ENCODE measurements around the gene THSD7B. TPM values are rescaled to one million over a fixed set of nuclear protein-coding genes. Genes with fewer than 3 reads are reported as not detected.
"Not testable (repeated sequence)": the region's sequence is repeated elsewhere in the genome, so short reads cannot be mapped to it uniquely, and the experiment has no call there.

THSD7B gene
- total RNA-seq, 2 donors from 2014 or later, result 0.14 TPM; not detected in 1

- ATAC-seq (no peak), DNase-seq (no peak)
- intact Hi-C loops (cut with DNase I, micrococcal nuclease), result no loop called here
Observed at GRCh38 chr2:137002896-137003295, 237.6 kb downstream of the THSD7B start.

DNA sequence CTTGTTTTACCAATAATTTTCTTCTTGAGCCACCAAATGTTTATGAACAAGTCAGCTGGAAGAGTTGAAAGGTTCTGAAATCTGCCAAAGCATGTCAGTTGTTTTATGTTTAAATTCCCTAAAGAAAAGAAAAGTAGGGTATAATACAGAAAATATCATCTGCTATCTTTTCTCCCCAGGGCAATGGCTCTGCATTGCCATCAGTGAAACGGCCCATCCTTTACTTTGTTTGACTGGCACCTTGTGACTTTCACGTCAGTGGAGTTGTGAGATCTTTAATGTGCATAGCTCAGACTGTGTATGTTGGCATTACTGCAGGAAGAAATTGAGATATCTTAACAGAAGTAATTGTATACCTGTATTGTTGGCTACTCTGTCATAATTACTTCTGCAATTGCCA lies 239.9 kb downstream of the THSD7B start:
- ATAC-seq (no peak), DNase-seq (no peak)
- intact Hi-C loops (cut with DNase I, micrococcal nuclease), result no loop called here

GRCh38 chr2:137007938-137008337 lies 242.6 kb downstream of the THSD7B start:
- intact Hi-C loops (cut with DNase I, micrococcal nuclease), result no loop called here
- DNase-seq (no peak), ATAC-seq (no peak)

DNA sequence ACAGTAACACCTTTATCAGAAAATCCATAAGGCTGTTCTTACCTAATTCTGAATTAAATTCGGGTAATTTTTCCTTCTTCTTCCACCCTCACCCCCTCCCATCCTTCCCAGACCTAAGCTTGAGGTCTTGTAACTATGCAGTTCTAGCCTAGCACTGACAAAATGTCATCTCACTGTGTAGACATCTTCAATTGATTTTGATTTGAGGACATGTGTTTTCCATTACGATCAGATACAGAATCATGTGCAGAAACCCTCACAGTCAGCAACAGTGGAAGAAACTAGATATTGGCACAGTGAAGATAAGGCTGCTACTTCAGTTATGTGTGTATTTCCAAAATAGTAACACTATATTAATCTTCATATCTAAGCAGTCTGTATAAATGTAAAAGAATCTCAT lies 244.6 kb downstream of the THSD7B start:
- intact Hi-C loops (cut with DNase I, micrococcal nuclease), result no loop called here
- DNase-seq, result no peak

DNA sequence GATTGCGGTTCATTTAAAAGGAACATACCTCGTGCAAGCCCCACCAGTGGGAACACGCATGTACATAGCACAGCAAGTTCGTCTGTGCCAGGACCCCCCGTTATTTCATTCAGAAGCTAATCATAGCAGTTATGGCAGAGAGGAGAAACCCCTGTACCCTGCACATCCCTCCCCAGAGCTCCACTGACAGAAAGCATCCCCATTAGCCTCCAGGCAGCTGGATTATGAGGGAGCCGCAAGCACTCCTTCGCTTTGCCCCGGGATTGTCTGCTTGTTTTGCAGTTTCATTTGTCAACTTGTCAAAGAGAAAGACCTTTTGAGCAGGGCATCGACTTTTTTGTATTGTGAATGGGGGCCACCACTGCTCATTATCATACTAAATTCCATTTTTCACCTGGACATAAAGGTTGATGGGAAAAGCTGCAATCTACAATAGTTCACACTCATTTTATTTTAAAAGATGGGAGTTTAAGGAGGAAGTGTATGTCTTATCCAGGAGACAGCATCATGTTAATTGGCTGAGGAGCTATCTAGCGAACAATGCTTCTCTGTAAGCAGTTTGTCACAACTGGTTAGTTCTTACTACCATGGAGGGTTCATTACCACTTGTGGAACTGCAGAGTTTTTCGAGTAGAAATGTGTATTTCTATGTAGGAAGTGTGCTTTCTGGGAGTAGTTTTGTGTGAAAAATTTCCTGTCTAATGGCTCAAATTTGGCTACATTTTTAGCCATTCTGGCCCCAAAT lies 255.3 kb downstream of the THSD7B start:
- ATAC-seq (no peak), DNase-seq (no peak)
- intact Hi-C loops (cut with DNase I, micrococcal nuclease), result no loop called here

More for the DNA sequence above, 244.6 kb downstream of the THSD7B start:
- ATAC-seq, result no peak

- intact Hi-C loops (cut with DNase I, micrococcal nuclease), result no loop called here
- DNase-seq (no peak), ATAC-seq (no peak)
Observed at GRCh38 chr2:137021763-137022162, 256.4 kb downstream of the THSD7B start.

DNA sequence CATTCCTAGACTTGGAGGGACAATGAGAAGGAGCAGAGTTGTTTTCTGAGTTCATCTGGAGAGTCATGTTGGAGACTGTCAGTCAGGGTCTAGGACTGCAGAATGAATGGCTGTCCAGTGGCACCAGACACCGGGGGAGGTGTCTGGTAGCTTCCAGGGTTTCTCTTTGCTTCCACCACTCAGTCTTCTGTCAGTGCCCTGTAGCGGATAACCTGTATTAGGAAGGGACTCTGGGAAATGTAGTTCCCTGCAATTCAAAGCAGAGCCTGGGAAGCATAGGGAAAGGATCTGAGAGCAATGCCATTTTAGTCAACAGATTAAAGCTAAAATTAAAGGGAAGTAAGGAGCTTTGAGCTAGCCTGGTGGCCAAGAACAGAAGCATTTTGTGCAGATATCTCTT lies 257.9 kb downstream of the THSD7B start:
- DNase-seq (no peak), ATAC-seq (no peak)
- intact Hi-C loops (cut with DNase I, micrococcal nuclease), result no loop called here

- intact Hi-C loops (cut with DNase I, micrococcal nuclease), result no loop called here
- no peak for ATAC-seq
- no peak for DNase-seq
Observed at GRCh38 chr2:137031731-137032130, 266.4 kb downstream of the THSD7B start.

- ATAC-seq, result no peak
Observed at GRCh38 chr2:137036619-137037018, 271.3 kb downstream of the THSD7B start.

GRCh38 chr2:137039482-137040152 lies 274.3 kb downstream of the THSD7B start:
- intact Hi-C loops (cut with DNase I, micrococcal nuclease), result no loop called here
- ATAC-seq, result no peak
- no peak for DNase-seq

More at GRCh38 chr2:137036619-137037018, 271.3 kb downstream of the THSD7B start:
- intact Hi-C loops (cut with DNase I, micrococcal nuclease), result no loop called here
- DNase-seq, result no peak

- ATAC-seq, result no peak
- no peak for DNase-seq
- intact Hi-C loops (cut with DNase I, micrococcal nuclease), result no loop called here
Observed at GRCh38 chr2:137047369-137047768, 282.0 kb downstream of the THSD7B start.

GRCh38 chr2:137048455-137048854 lies 283.1 kb downstream of the THSD7B start:
- intact Hi-C loops (cut with DNase I, micrococcal nuclease), result no loop called here
- ATAC-seq (no peak), DNase-seq (no peak)

DNA sequence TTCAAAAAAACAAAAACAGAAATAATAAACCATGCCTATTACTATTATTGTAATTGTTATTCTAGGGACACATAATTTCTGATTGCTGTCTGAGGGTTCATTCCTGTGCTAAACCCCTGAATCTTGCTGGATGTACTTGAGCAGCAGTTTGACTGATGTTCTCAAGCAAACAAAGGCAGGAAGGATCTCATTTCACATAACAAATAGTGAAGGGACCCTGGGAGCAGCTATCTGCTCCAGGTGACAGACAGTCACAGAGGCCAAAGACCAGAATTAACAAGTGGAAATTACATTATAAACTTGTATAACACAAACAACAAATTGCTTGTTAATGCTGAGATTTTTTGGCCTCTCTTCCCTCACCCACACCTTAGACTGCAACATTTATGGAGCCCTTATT lies 284.2 kb downstream of the THSD7B start:
- intact Hi-C loops (cut with DNase I, micrococcal nuclease), result no loop called here
- DNase-seq (no peak), ATAC-seq (no peak)

- intact Hi-C loops (cut with DNase I, micrococcal nuclease), result no loop called here
- no peak for DNase-seq
- no peak for ATAC-seq
Observed at GRCh38 chr2:137050949-137051348, 285.6 kb downstream of the THSD7B start.

DNA sequence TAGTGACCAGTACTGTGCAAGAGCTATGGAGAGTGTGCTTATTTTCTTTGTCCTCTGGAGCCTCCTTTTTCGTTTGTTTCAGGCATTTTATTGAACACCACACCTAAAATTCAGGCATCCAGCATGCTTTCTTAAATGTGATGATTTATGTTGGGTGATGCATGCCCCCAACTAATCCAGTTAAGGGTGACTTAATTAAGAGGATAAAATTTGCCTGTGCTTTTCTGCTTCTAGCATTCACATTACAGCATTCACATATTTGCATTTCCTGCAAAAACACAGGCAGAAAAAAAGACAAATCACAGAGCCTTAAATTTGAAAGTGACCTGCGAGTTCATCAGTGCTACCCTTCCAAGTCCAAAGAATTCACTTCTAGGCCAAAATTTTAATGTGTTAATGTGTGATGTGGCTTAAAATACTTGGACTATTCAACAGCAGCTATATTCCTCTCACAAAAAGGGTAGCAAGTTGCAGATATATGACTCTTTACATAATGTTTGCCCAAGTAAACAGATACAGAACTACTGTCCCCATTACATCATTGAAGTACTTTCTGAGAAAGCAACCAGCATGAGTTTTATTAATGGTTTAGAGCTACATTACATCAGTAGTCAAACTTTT lies 286.5 kb downstream of the THSD7B start:
- intact Hi-C loops (cut with DNase I, micrococcal nuclease), result no loop called here
- DNase-seq (no peak), ATAC-seq (no peak)

GRCh38 chr2:137056704-137057103 lies 291.4 kb downstream of the THSD7B start:
- intact Hi-C loops (cut with DNase I, micrococcal nuclease), result no loop called here
- ATAC-seq, result no peak

DNA sequence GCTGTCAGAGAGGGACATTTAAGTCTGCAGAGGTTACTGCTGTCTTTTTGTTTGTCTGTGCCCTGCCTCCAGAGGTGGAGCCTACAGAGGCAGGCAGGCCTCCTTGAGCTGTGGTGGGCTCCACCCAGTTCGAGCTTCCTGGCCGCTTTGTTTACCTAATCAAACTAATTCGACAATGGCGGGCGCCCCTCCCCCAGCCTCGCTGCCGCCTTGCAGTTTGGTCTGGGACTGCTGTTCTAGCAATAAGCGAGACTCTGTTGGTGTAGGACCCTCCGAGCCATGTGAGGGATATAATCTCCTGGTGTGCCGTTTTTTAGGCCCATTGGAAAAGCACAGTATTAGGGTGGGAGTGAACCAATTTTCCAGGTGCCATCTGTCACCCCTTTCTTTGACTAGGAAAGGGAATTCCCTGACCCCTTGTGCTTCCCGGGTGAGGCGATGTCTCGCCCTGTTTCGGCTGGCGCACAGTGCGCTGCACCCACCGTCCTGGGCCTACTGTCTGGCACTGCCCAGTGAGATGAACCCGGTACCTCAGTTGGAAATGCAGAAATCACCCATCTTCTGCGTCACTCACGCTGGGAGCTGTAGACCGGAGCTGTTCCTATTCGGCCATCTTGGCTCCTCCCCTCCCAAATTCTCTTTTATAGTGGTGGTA lies 310.9 kb downstream of the THSD7B start:
- not testable (repeated sequence) for ATAC-seq

More at GRCh38 chr2:137056704-137057103, 291.4 kb downstream of the THSD7B start:
- no peak for DNase-seq

DNA sequence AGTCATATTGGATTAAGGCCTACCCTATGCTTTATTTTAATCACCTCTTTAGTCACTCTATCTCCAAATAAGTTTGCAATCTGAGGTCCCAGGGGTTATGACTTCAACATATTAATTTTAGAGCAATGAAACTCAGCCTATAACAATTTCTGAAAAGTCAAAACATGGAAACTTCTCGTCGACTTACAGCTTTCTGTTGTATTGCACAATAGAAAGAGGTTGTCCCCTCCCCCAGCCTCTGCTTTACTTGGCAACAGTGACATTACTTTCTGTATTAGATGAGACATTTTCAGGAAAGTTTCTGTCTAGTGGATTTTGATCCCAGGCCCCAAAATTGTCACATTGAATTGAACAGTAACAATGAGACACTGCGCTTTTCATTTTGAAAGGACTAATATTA lies 326.4 kb downstream of the THSD7B start:
- intact Hi-C loops (cut with DNase I, micrococcal nuclease), result no loop called here
- DNase-seq (no peak), ATAC-seq (no peak)

More for the DNA sequence above, 310.9 kb downstream of the THSD7B start:
- intact Hi-C loops (cut with DNase I, micrococcal nuclease); DNase-seq: not testable (repeated sequence)

DNA sequence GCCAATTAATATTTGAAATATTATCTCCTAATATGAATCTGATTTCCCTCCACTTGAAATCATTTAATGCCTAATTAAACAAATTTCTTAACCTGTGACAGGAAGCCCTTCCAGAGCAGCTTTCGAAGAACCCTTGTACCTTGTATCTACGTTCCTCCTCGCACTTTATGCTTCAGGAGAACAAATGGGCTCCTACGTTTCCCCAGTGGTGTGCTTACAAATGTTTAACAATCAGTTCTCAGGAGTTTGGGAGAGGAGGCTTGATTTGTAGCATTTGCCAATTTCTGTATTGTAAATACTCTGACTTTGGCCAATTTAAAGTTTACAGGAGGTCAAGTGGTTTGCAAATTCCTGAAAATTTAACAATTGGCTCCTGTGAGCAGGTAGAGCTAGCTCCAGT lies 327.8 kb downstream of the THSD7B start:
- intact Hi-C loops (cut with DNase I, micrococcal nuclease), result no loop called here
- DNase-seq (no peak), ATAC-seq (no peak)

- ATAC-seq, result no peak
- no peak for DNase-seq
- intact Hi-C loops (cut with DNase I, micrococcal nuclease), result no loop called here
Observed at GRCh38 chr2:137096187-137096586, 330.8 kb downstream of the THSD7B start.
